ENCODE data around the gene CRISP2. TPM values are rescaled to one million over a fixed set of nuclear protein-coding genes. Genes with fewer than 3 reads are reported as not detected.

Gene CRISP2
- not detected in 2 replicates for total RNA-seq (ENCODE audit: low replicate concordance)

- Histone ChIP-seq H3F3A (ENCODE audit: low read depth) (no peaks in the 10 kb centered on the region), H3K27ac (no peak within 1 kb of the TSS), H2AFZ (replicated peaks) (peak within 1 kb of the TSS; percentile 31), H3K79me2 (ENCODE audit: low read depth) (no peaks in the 10 kb centered on the region), H3K9me3 (ENCODE audit: low read depth) (no peaks in the 10 kb centered on the region), H3K4me3 (no peak within 1 kb of the TSS), H3K9ac (no peak within 1 kb of the TSS), H4K20me1 (ENCODE audit: low read depth) (no peaks in the 10 kb centered on the region), H3K4me1 (no peaks in the 10 kb centered on the region), H3K36me3 (no peaks in the 10 kb centered on the region), H3K27me3 (no peaks in the 10 kb centered on the region), H3K4me2 (no peak within 1 kb of the TSS)
- Mint-ChIP-seq H3K36me3 (no peaks in the 10 kb centered on the region), H3K9me3 (peaks cover under 1% of the 10 kb centered on the region), H3K27me3 (ENCODE audit: insufficient read depth, low read depth) (peaks cover 2% of the 10 kb centered on the region), H3K4me3 (no peak within 1 kb of the TSS), H3K4me1 (no peaks in the 10 kb centered on the region), H3K27ac (no peak within 1 kb of the TSS)
- TF ChIP-seq EZH2phosphoT487 (IDR thresholded peaks at IDR 0.05) (no peak), CTCF (IDR thresholded peaks at IDR 0.05) (no peak), EZH2 (IDR thresholded peaks at IDR 0.05) (no peak)
- no peak for DNase-seq (ENCODE audit: low spot score)
Observed at GRCh38 chr6:49713346-49713745, at the start of gene CRISP2. CRISP2 (minus strand) TSS chr6:49713543; CDS start chr6:49709196, 4,347 bp downstream.

GRCh38 chr6:49744259-49744658 lies 30.9 kb upstream of the CRISP2 start, which contains the start of gene CRISP3:
CRISP3 (minus strand) TSS chr6:49744388; CDS start chr6:49744367, 21 bp downstream.
- Histone ChIP-seq H3K9ac (no peak within 1 kb of the TSS), H3K36me3 (no peaks in the 10 kb centered on the region), H3K9me3 (ENCODE audit: low read depth) (no peaks in the 10 kb centered on the region), H2AFZ (replicated peaks) (peak within 1 kb of the TSS; percentile 19), H3K4me2 (no peak within 1 kb of the TSS), H3K4me3 (no peak within 1 kb of the TSS), H3K27me3 (no peaks in the 10 kb centered on the region), H3K79me2 (ENCODE audit: low read depth) (no peaks in the 10 kb centered on the region), H3K27ac (no peak within 1 kb of the TSS), H3K4me1 (no peaks in the 10 kb centered on the region), H3F3A (ENCODE audit: low read depth) (no peaks in the 10 kb centered on the region), H4K20me1 (ENCODE audit: low read depth) (no peaks in the 10 kb centered on the region)
- Mint-ChIP-seq H3K36me3 (no peaks in the 10 kb centered on the region), H3K27ac (no peak within 1 kb of the TSS), H3K4me3 (no peak within 1 kb of the TSS), H3K4me1 (no peaks in the 10 kb centered on the region), H3K27me3 (ENCODE audit: insufficient read depth, low read depth) (no peaks in the 10 kb centered on the region), H3K9me3 (no peaks in the 10 kb centered on the region)
- no peak for DNase-seq (ENCODE audit: low spot score)
- TF ChIP-seq EZH2phosphoT487 (IDR thresholded peaks at IDR 0.05) (no peak), EZH2 (IDR thresholded peaks at IDR 0.05) (no peak), CTCF (IDR thresholded peaks at IDR 0.05) (no peak)

- Mint-ChIP-seq H3K27ac (no peak overlapping the region), H3K9me3 (no peaks in the 10 kb centered on the region), H3K4me3 (no peak overlapping the region), H3K27me3 (ENCODE audit: insufficient read depth, low read depth) (no peaks in the 10 kb centered on the region), H3K36me3 (no peaks in the 10 kb centered on the region), H3K4me1 (no peaks in the 10 kb centered on the region)
- peak overlapping the region; percentile 19 for H2AFZ ChIP-seq (replicated peaks)
- H3K4me3 ChIP-seq, result no peak overlapping the region
- no peak overlapping the region for H3K4me2 ChIP-seq
- no peaks in the 10 kb centered on the region for H3K4me1 ChIP-seq
- TF ChIP-seq CTCF (IDR thresholded peaks at IDR 0.05), result no peak
- TF ChIP-seq EZH2phosphoT487 (IDR thresholded peaks at IDR 0.05), result no peak
- TF ChIP-seq EZH2 (IDR thresholded peaks at IDR 0.05), result no peak
- DNase-seq (ENCODE audit: low spot score), result no peak
- H4K20me1 ChIP-seq (ENCODE audit: low read depth), result no peaks in the 10 kb centered on the region
- H3K27me3 ChIP-seq, result no peaks in the 10 kb centered on the region
- H3K36me3 ChIP-seq, result no peaks in the 10 kb centered on the region
- H3K79me2 ChIP-seq (ENCODE audit: low read depth), result no peaks in the 10 kb centered on the region
- no peak overlapping the region for H3K27ac ChIP-seq
- H3F3A ChIP-seq (ENCODE audit: low read depth), result no peaks in the 10 kb centered on the region
- H3K9ac ChIP-seq, result no peak overlapping the region
- H3K9me3 ChIP-seq (ENCODE audit: low read depth), result no peaks in the 10 kb centered on the region
Observed at GRCh38 chr6:49743429-49743828, 30.1 kb upstream of the CRISP2 start.

Measured in neural progenitor cell (in vitro differentiated cells).